Measurements from ENCODE around the gene SLC25A21. TPM values are rescaled to one million over a fixed set of nuclear protein-coding genes. Genes with fewer than 3 reads are reported as not detected.

The SLC25A21 gene
- total and polyA plus RNA-seq, 2 donors (not counting 1 experiment from before 2014, with no cell fraction given): 0.50 to 0.62 TPM

DNA sequence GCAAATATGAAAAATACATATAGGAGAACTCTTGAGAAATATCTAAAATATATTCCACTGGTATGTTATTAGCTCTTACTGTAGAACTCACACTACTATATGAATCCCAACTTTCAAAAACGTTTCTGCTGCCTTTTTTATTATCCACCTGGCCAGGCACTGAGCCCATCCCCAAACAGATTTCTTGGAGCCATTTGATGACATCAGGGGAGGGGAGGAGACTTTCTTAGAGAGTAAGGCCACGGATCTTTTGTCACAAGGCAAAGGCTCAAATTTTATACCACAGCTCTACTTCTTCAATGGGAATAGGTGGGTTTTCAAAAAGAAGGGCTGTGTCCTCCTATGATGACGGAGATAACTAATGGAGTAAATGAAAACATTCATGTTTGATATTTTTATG is 83.0 kb downstream of the SLC25A21 start:
- DNase-seq (ENCODE audit: low read depth in 2 of 2): no peak
- no peak overlapping the region for H3K27ac ChIP-seq (ENCODE audit: insufficient read depth, low read length)
- TF ChIP-seq, protein P1, sequence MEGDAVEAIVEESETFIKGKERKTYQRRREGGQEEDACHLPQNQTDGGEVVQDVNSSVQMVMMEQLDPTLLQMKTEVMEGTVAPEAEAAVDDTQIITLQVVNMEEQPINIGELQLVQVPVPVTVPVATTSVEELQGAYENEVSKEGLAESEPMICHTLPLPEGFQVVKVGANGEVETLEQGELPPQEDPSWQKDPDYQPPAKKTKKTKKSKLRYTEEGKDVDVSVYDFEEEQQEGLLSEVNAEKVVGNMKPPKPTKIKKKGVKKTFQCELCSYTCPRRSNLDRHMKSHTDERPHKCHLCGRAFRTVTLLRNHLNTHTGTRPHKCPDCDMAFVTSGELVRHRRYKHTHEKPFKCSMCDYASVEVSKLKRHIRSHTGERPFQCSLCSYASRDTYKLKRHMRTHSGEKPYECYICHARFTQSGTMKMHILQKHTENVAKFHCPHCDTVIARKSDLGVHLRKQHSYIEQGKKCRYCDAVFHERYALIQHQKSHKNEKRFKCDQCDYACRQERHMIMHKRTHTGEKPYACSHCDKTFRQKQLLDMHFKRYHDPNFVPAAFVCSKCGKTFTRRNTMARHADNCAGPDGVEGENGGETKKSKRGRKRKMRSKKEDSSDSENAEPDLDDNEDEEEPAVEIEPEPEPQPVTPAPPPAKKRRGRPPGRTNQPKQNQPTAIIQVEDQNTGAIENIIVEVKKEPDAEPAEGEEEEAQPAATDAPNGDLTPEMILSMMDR (conservative IDR thresholded peaks at IDR 0.05 in 1 of 2, IDR thresholded peaks at IDR 0.05 in 1 of 2; ENCODE audit: low read depth in 1 of 2, low read length in 2 of 2): no peak
- TF ChIP-seq EZH2 (IDR thresholded peaks at IDR 0.05; ENCODE audit: low read length, missing control alignments): no peak

DNA sequence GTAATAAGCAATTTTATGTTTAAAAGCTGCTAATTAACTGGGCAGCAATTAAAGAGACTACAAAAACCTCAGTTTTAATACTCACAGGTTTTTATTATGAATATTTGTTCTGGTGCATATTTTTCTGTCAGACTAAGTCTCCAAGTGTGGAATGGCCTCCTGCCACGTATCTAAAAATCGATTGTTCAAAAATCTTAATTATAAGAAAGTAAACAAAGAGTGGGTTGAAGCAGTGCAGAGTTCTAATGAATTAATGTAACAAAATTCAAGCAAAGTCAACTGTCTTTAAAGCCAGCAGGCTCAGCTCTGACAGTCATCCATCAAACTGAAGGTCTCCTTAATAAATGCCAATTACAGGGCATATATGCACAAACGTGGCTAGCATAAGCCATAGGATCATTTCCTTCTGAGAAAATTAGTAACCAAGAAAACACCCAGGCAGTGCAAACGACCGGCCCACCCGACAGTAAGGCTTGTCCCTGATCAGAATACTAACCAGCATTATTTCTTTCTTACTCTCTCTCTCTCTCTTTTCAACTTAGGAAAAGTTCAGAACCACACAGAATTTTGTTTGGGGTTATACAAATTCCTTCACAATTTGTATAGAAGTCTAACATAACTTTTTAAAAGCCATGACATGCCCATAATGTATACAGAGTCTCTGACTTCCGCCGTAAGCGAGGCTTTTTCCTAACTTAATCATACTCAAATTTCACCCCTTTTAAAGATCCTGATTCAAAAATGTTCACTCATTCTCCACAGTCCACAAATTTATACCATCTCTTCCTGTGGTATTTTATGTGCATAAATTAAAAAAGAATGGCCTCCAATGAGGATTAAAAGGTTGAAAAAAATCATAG is 83.8 kb downstream of the SLC25A21 start:
- no peak overlapping the region for H3K27ac ChIP-seq (ENCODE audit: insufficient read depth, low read length)

More for the DNA sequence above, 83.0 kb downstream of the SLC25A21 start:
- Histone ChIP-seq H3K79me2 (ENCODE audit: control insufficient read depth, insufficient read depth, low read length) (no peaks in the 10 kb centered on the region), H3K4me1 (ENCODE audit: control insufficient read depth, extremely low read depth, insufficient read depth, low read length) (no peaks in the 10 kb centered on the region), H3K27me3 (ENCODE audit: control insufficient read depth, insufficient read depth, low read length) (no peaks in the 10 kb centered on the region), H2AFZ (ENCODE audit: low read length) (no peak overlapping the region), H4K20me1 (ENCODE audit: control insufficient read depth, extremely low read depth, insufficient read depth, low read length) (no peaks in the 10 kb centered on the region), H3K9ac (ENCODE audit: insufficient read depth, low read length) (no peak overlapping the region), H3K4me2 (ENCODE audit: extremely low read depth, insufficient read depth, low read length) (no peak overlapping the region), H3K4me3 (replicated peaks in 1 of 4; ENCODE audit: control extremely low read depth in 1 of 4, insufficient read depth in 1 of 4, low read depth in 3 of 4, low read length in 4 of 4) (no peak overlapping the region), H3K9me3 (ENCODE audit: control insufficient read depth, insufficient read depth, low read depth, low read length) (no peaks in the 10 kb centered on the region), H3K36me3 (ENCODE audit: control insufficient read depth, insufficient read depth, low read length) (no peaks in the 10 kb centered on the region)

DNA sequence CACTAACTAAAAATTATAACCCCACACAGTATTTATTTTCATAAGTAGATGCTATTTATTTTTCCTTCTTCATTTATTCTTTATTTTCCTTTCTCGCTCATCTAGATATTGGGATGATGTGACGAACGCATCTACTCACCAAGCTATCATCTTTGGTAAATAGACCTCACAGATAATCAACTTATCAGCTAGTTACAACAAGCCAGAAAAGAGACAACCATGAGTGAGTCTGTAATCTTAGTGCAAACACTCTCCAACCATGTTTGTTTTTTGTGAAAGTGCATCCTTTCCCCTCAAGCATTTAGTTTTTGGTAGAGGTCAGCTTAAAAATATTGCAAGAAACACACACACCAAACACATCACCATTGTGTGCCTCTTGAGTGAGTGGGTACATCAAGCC is 84.9 kb downstream of the SLC25A21 start:
- TF ChIP-seq, protein P1 (conservative IDR thresholded peaks at IDR 0.05 in 1 of 2, IDR thresholded peaks at IDR 0.05 in 1 of 2; ENCODE audit: low read depth in 1 of 2, low read length in 2 of 2): no peak
- TF ChIP-seq EZH2 (IDR thresholded peaks at IDR 0.05; ENCODE audit: low read length, missing control alignments): no peak

More for the DNA sequence above, 83.8 kb downstream of the SLC25A21 start:
- peak in 1 of 2 donors; percentile 15 for DNase-seq (ENCODE audit: low read depth in 2 of 2)
- Histone ChIP-seq H3K4me2 (ENCODE audit: extremely low read depth, insufficient read depth, low read length) (no peak overlapping the region), H3K27me3 (ENCODE audit: control insufficient read depth, insufficient read depth, low read length) (no peaks in the 10 kb centered on the region), H3K36me3 (ENCODE audit: control insufficient read depth, insufficient read depth, low read length) (no peaks in the 10 kb centered on the region), H3K9ac (ENCODE audit: insufficient read depth, low read length) (no peak overlapping the region), H3K79me2 (ENCODE audit: control insufficient read depth, insufficient read depth, low read length) (no peaks in the 10 kb centered on the region), H3K9me3 (ENCODE audit: control insufficient read depth, insufficient read depth, low read depth, low read length) (no peaks in the 10 kb centered on the region), H4K20me1 (ENCODE audit: control insufficient read depth, extremely low read depth, insufficient read depth, low read length) (no peaks in the 10 kb centered on the region), H3K4me1 (ENCODE audit: control insufficient read depth, extremely low read depth, insufficient read depth, low read length) (no peaks in the 10 kb centered on the region), H3K4me3 (replicated peaks in 1 of 4; ENCODE audit: control extremely low read depth in 1 of 4, insufficient read depth in 1 of 4, low read depth in 3 of 4, low read length in 4 of 4) (no peak overlapping the region), H2AFZ (ENCODE audit: low read length) (no peak overlapping the region)
- TF ChIP-seq EZH2 (IDR thresholded peaks at IDR 0.05; ENCODE audit: low read length, missing control alignments): no peak
- TF ChIP-seq, protein P1 (conservative IDR thresholded peaks at IDR 0.05 in 1 of 2, IDR thresholded peaks at IDR 0.05 in 1 of 2; ENCODE audit: low read depth in 1 of 2, low read length in 2 of 2): no peak

More for the DNA sequence above, 84.9 kb downstream of the SLC25A21 start:
- H3K4me1 ChIP-seq (ENCODE audit: control insufficient read depth, extremely low read depth, insufficient read depth, low read length): no peaks in the 10 kb centered on the region
- DNase-seq (ENCODE audit: low read depth in 2 of 2): no peak
- no peaks in the 10 kb centered on the region for H3K36me3 ChIP-seq (ENCODE audit: control insufficient read depth, insufficient read depth, low read length)
- H3K9ac ChIP-seq (ENCODE audit: insufficient read depth, low read length): no peak overlapping the region
- no peak overlapping the region for H3K4me2 ChIP-seq (ENCODE audit: extremely low read depth, insufficient read depth, low read length)
- no peaks in the 10 kb centered on the region for H3K27me3 ChIP-seq (ENCODE audit: control insufficient read depth, insufficient read depth, low read length)
- H3K27ac ChIP-seq (ENCODE audit: insufficient read depth, low read length): no peak overlapping the region
- H3K9me3 ChIP-seq (ENCODE audit: control insufficient read depth, insufficient read depth, low read depth, low read length): no peaks in the 10 kb centered on the region
- H4K20me1 ChIP-seq (ENCODE audit: control insufficient read depth, extremely low read depth, insufficient read depth, low read length): no peaks in the 10 kb centered on the region
- no peaks in the 10 kb centered on the region for H3K79me2 ChIP-seq (ENCODE audit: control insufficient read depth, insufficient read depth, low read length)
- no peak overlapping the region for H3K4me3 ChIP-seq (replicated peaks in 1 of 4; ENCODE audit: control extremely low read depth in 1 of 4, insufficient read depth in 1 of 4, low read depth in 3 of 4, low read length in 4 of 4)
- no peak overlapping the region for H2AFZ ChIP-seq (ENCODE audit: low read length)
